Lower lobe of right lung (tissue), 1 donor: ENCODE data around the gene CNNM4. TPM values are rescaled to one million over a fixed set of nuclear protein-coding genes. Genes with fewer than 3 reads are reported as not detected.

ENCODE experiments used
- microRNA-seq: library from miRNA; unstranded; fragments of <30 nt; microRNA quantifications from one replicate; pipeline ENCODE4 v1.2.0, GENCODE V29; 2020; ENCODE audit warnings: borderline number of aligned reads
- total RNA-seq: library from RNA; stranded (reverse); fragmentation: NEBNext Ultra II Directional; extraction: Animal tissue kit (Norgen Biotek cat#: 25700); gene quantifications from one replicate; pipeline ENCODE4 v1.2.1, GENCODE V29; 2021
- donor health status: DM: no; HTN: yes; CAD: no; lungs with severe emphysema.

The CNNM4 gene
- total RNA-seq, 1 donor from 2014 or later, result 15.7 TPM

Small RNA genes lying within 50 kb of the gene (microRNA-seq; reads per million reads assigned to microRNA genes)
- gene MIR3127, result not detected

Other genes starting within 250 kb of the CNNM4 start
- 27.7 TPM for gene ARID5A, start 224.2 kb upstream of the CNNM4 start, total RNA-seq
- 45.0 TPM for gene KANSL3, start 122.6 kb upstream of the CNNM4 start, total RNA-seq
- gene FER1L5, start 118.1 kb upstream of the CNNM4 start, total RNA-seq, result 0.44 TPM
- gene LMAN2L, start 20.8 kb upstream of the CNNM4 start, total RNA-seq, result 20.9 TPM
- 29.0 TPM for gene CNNM3, start 55.4 kb downstream of the CNNM4 start, total RNA-seq
- 3.5 TPM for gene ANKRD23, start 83.1 kb downstream of the CNNM4 start, total RNA-seq
- gene ANKRD39, start 97.1 kb downstream of the CNNM4 start, total RNA-seq, result 9.4 TPM
- 24.3 TPM for gene SEMA4C, start 109.2 kb downstream of the CNNM4 start, total RNA-seq
- gene FAM178B, start 225.7 kb downstream of the CNNM4 start, total RNA-seq, result 0.38 TPM